ACC112 (cell line): ENCODE measurements around the gene IFNL4.
"Not testable (repeated sequence)": the region's sequence is repeated elsewhere in the genome, so short reads cannot be mapped to it uniquely, and the experiment has no call there.

ENCODE experiments used
- H2AFZ ChIP-seq: fragments of 200-600 bp; sonication (generic); one replicate; pipeline ENCODE4 v1.6.0; 2017; ENCODE audit warnings: antibody characterized with exemption, low read length; ENCODE audit not compliant: unreplicated experiment
- H3K27ac ChIP-seq: fragments of 200-600 bp; sonication (generic); 2 replicates; pipeline ENCODE4 v1.5.1; 2014; ENCODE audit warnings: low read depth, mild to moderate bottlenecking, antibody characterized with exemption, low read length, moderate library complexity
- H3K27me3 ChIP-seq: fragments of 200-600 bp; sonication (generic); 2 replicates; pipeline ENCODE4 v1.6.1; 2014; ENCODE audit warnings: mild to moderate bottlenecking, antibody characterized with exemption, low read length, moderate library complexity, mixed read lengths; ENCODE audit not compliant: insufficient read depth
- H3K36me3 ChIP-seq: fragments of 200-600 bp; sonication (generic); 2 replicates; pipeline ENCODE4 v1.6.1; 2016; ENCODE audit warnings: mild to moderate bottlenecking, antibody characterized with exemption, low read length, moderate library complexity, mixed read lengths; ENCODE audit not compliant: insufficient read depth
- H3K4me1 ChIP-seq: fragments of 200-600 bp; sonication (generic); one replicate; pipeline ENCODE4 v1.6.1; 2016; ENCODE audit warnings: low read length, mixed read lengths; ENCODE audit not compliant: insufficient read depth, unreplicated experiment, control insufficient read depth
- H3K4me3 ChIP-seq: fragments of 200-600 bp; sonication (generic); 2 replicates; pipeline ENCODE4 v1.5.1; 2014; ENCODE audit warnings: mild to moderate bottlenecking, low read depth, low read length
- H3K79me2 ChIP-seq: fragments of 200-600 bp; sonication (generic); one replicate; pipeline ENCODE4 v1.6.0; 2016; ENCODE audit warnings: low read length; ENCODE audit not compliant: control insufficient read depth, unreplicated experiment, insufficient read depth

The IFNL4 gene

GRCh38 chr19:39270036-39270871, 21.6 kb upstream of the IFNL4 start:
- no peaks in the 10 kb centered on the region for H3K4me1 ChIP-seq
- no peak overlapping the region for H3K27ac ChIP-seq
- H3K4me3 ChIP-seq, result no peak overlapping the region
- H3K27me3 ChIP-seq, result peaks cover 15% of the 10 kb centered on the region; the same call in 1 of the 2 replicates
- no peaks in the 10 kb centered on the region for H3K36me3 ChIP-seq
- no peaks in the 10 kb centered on the region for H3K79me2 ChIP-seq
- H2AFZ ChIP-seq, result no peak overlapping the region

GRCh38 chr19:39269369-39269768, 20.7 kb upstream of the IFNL4 start:
- not testable (repeated sequence) for H2AFZ ChIP-seq, H3K79me2 ChIP-seq, H3K4me1 ChIP-seq, H3K36me3 ChIP-seq, H3K27ac ChIP-seq, H3K4me3 ChIP-seq
- H3K27me3 ChIP-seq, result peaks cover 24% of the 10 kb centered on the region

- H3K4me3 ChIP-seq, H3K36me3 ChIP-seq, H3K79me2 ChIP-seq, H3K4me1 ChIP-seq, H2AFZ ChIP-seq, H3K27ac ChIP-seq: not testable (repeated sequence)
- peaks cover 31% of the 10 kb centered on the region for H3K27me3 ChIP-seq
These were observed 20.0 kb upstream of the IFNL4 start for GRCh38 chr19:39268531-39269223.

GRCh38 chr19:39268085-39268484, 19.4 kb upstream of the IFNL4 start, which contains the start of gene IFNL2:
TSS of gene IFNL2 (plus strand) at chr19:39268396. CDS start at chr19:39268569, 173 bp downstream.
- H3K36me3 ChIP-seq, H3K79me2 ChIP-seq, H3K4me3 ChIP-seq, H2AFZ ChIP-seq, H3K27ac ChIP-seq, H3K4me1 ChIP-seq: not testable (repeated sequence)
- H3K27me3 ChIP-seq, result peaks cover 37% of the 10 kb centered on the region

GRCh38 chr19:39265321-39265916, 16.8 kb upstream of the IFNL4 start:
- H3K27me3 ChIP-seq, result peaks cover 43% of the 10 kb centered on the region
- H3K36me3 ChIP-seq, result no peaks in the 10 kb centered on the region
- no peaks in the 10 kb centered on the region for H3K79me2 ChIP-seq
- peak overlapping the region; percentile 25; the same call in 1 of the 2 replicates for H3K4me3 ChIP-seq
- no peak overlapping the region for H2AFZ ChIP-seq
- H3K4me1 ChIP-seq, result no peaks in the 10 kb centered on the region
- H3K27ac ChIP-seq, result no peak overlapping the region

- peak overlapping the region; percentile 25; the same call in 1 of the 2 replicates for H3K4me3 ChIP-seq
- H2AFZ ChIP-seq, result no peak overlapping the region
- no peaks in the 10 kb centered on the region for H3K36me3 ChIP-seq
- H3K27ac ChIP-seq, result no peak overlapping the region
- no peaks in the 10 kb centered on the region for H3K79me2 ChIP-seq
- no peaks in the 10 kb centered on the region for H3K4me1 ChIP-seq
- H3K27me3 ChIP-seq, result peaks cover 46% of the 10 kb centered on the region
These were observed 15.9 kb upstream of the IFNL4 start for GRCh38 chr19:39264306-39265290.

- H3K27me3 ChIP-seq, result peaks cover 46% of the 10 kb centered on the region
- H3K4me3 ChIP-seq, result no peak overlapping the region
- H3K27ac ChIP-seq, result no peak overlapping the region
- no peaks in the 10 kb centered on the region for H3K4me1 ChIP-seq
- H3K79me2 ChIP-seq, result no peaks in the 10 kb centered on the region
- H3K36me3 ChIP-seq, result no peaks in the 10 kb centered on the region
- H2AFZ ChIP-seq, result no peak overlapping the region
These were observed 15.3 kb upstream of the IFNL4 start for GRCh38 chr19:39263912-39264305.

GRCh38 chr19:39262496-39262895, 13.8 kb upstream of the IFNL4 start:
- H3K36me3 ChIP-seq, result no peaks in the 10 kb centered on the region
- no peaks in the 10 kb centered on the region for H3K79me2 ChIP-seq
- no peak overlapping the region for H3K27ac ChIP-seq
- H3K4me1 ChIP-seq, result no peaks in the 10 kb centered on the region
- H3K27me3 ChIP-seq, result peaks cover 46% of the 10 kb centered on the region
- no peak overlapping the region for H3K4me3 ChIP-seq
- no peak overlapping the region for H2AFZ ChIP-seq

- no peaks in the 10 kb centered on the region for H3K79me2 ChIP-seq
- no peaks in the 10 kb centered on the region for H3K4me1 ChIP-seq
- H3K27ac ChIP-seq, result no peak overlapping the region
- H2AFZ ChIP-seq, result no peak overlapping the region
- no peaks in the 10 kb centered on the region for H3K36me3 ChIP-seq
- no peak overlapping the region for H3K4me3 ChIP-seq
- peaks cover 46% of the 10 kb centered on the region for H3K27me3 ChIP-seq
These were observed 13.0 kb upstream of the IFNL4 start for GRCh38 chr19:39261704-39262103.

GRCh38 chr19:39257227-39257626, 8.6 kb upstream of the IFNL4 start:
- no peak overlapping the region for H2AFZ ChIP-seq
- peaks cover 19% of the 10 kb centered on the region for H3K27me3 ChIP-seq

More at GRCh38 chr19:39257227-39257626, 8.6 kb upstream of the IFNL4 start:
- no peak overlapping the region for H3K4me3 ChIP-seq
- no peaks in the 10 kb centered on the region for H3K4me1 ChIP-seq
- H3K27ac ChIP-seq, result no peak overlapping the region
- H3K79me2 ChIP-seq, result no peaks in the 10 kb centered on the region
- H3K36me3 ChIP-seq, result no peaks in the 10 kb centered on the region
